Heart left ventricle (tissue), 11 donors: ENCODE data around the gene LAPTM5. TPM values are rescaled to one million over a fixed set of nuclear protein-coding genes. Genes with fewer than 3 reads are reported as not detected.

Experiments used
- microRNA-seq, 4 donors: library from miRNA; unstranded; fragments of <30 nt; microRNA quantifications; one replicate each; pipeline versions ENCODE4 to v1.2.0, GENCODE V29; 2017 to 2020
- polyA plus RNA-seq, 2 donors: library from polyadenylated mRNA; stranded (reverse); fragments of 200-250 nt; gene quantifications; one replicate each; pipeline ENCODE4 v1.2.3, GENCODE V29; 2013
- total RNA-seq, 9 donors: library from RNA; depleted of rRNA in 2 of 9; stranded (reverse); fragments of >200 nt in 2 of 9; fragmentation: NEBNext Ultra II Directional in 3 of 9; extraction: Animal tissue kit (Norgen Biotek cat#: 25700) in 3 of 9; gene quantifications; one replicate each; pipeline versions ENCODE4 v1.1.0 to v1.2.4, GENCODE V29; 2016 to 2023
- donor health status: ischemic (EF 13 %, LVEDD 7.1; RV severe dilation, severe dysfunction).
- donor health status: healthy with polysubstance abuse.
- donor health status: DM: no; HTN: yes; CAD: no.
- donor health status: DM: no; HTN: no; CAD: no.
- donor health status: ischemic (EF 25% LVEDD 5.7; RV mildly dilated, moderate dysfunction).
- donor health status: healthy.
- donor health status: DM: yes; HTN: yes; CAD: no.
- donor health status: PGD.
- donor health status: nonischemic (EF 23%, LVEDD 6.1; RV moderate dilation, normal function).

LAPTM5 gene
- total and polyA plus RNA-seq, 11 donors = 6.9 to 260 (median 14.3) TPM

Small RNAs within 50 kb of the gene (microRNA-seq; reads per million reads assigned to microRNA genes)
- 0 reads per million in 4 donors for gene MIR4420

Other genes with a start within 250 kb of the LAPTM5 start
- under 1 TPM in 1 of 9 donors, not detected in 8; 0.67 TPM for gene MATN1, start 34.2 kb downstream of the LAPTM5 start, total RNA-seq
- gene MATN1, start 34.2 kb downstream of the LAPTM5 start, polyA plus RNA-seq = not detected
- gene SDC3, start 151.0 kb upstream of the LAPTM5 start, total RNA-seq = 10 to 100 TPM; 16.8 to 83.4 (median 29.5) TPM
- gene SDC3, start 151.0 kb upstream of the LAPTM5 start, polyA plus RNA-seq = 10 to 100 TPM; 22.0 to 24.6 TPM